ENCODE measurements around the gene MYOZ2.
"Not testable (repeated sequence)": the region's sequence is repeated elsewhere in the genome, so short reads cannot be mapped to it uniquely, and the experiment has no call there.

The MYOZ2 gene

DNA sequence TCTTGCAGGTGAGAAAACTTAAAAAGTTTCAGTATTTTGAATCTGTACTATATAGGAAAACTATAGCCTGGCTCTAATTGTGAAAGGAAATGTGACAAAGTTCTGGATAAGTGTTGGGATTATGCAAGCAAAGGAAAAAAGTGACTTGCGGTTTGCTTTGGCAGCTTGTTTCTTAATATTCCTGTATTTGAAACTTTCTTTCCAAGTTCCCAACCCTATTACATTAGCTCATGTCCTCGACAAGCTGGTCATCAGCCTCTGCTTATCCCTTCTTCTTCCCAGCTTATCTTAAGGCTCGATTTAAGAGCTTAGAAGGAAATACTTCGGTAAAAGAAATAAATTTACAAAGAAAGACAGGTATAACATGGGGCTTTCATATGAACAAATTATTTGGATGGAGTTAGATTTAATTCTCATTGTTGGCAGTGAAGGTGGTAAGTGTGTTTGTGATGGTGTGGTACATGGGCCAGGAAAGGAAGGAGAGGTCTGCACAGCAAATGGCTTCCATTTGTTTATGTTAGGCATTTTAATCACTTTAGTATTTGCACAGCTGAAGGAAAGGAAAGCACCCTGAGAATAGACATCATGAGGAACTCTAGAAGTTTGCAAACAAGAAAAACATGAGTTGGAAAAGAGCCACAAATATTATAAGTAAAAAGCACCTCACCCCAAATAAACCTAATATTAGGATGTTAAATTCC, 5.1 kb upstream of the MYOZ2 start:
- DNase-seq (ENCODE audit: low spot score): no peak
- TF ChIP-seq, protein P1, sequence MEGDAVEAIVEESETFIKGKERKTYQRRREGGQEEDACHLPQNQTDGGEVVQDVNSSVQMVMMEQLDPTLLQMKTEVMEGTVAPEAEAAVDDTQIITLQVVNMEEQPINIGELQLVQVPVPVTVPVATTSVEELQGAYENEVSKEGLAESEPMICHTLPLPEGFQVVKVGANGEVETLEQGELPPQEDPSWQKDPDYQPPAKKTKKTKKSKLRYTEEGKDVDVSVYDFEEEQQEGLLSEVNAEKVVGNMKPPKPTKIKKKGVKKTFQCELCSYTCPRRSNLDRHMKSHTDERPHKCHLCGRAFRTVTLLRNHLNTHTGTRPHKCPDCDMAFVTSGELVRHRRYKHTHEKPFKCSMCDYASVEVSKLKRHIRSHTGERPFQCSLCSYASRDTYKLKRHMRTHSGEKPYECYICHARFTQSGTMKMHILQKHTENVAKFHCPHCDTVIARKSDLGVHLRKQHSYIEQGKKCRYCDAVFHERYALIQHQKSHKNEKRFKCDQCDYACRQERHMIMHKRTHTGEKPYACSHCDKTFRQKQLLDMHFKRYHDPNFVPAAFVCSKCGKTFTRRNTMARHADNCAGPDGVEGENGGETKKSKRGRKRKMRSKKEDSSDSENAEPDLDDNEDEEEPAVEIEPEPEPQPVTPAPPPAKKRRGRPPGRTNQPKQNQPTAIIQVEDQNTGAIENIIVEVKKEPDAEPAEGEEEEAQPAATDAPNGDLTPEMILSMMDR (IDR thresholded peaks at IDR 0.05; ENCODE audit: extremely low read depth, missing control alignments): no peak

DNA sequence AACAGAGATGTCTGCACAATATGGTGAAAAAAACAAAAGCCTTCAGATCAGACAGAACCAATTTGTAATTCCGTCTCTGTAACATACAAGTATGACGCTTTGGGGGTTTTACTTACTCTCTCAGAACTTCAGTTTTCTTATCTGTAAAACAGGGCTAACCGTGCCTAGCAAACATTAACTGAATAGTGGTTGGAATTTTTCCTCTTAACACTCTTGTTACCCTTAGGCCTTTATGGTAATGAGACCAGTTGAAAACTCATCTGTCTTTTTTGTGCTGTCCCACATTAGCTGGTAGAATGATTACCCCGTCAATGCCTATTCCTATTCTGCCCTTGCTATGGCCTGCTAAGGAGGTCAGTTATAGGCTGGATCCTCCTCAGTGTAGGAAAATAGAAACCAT, 4.5 kb upstream of the MYOZ2 start:
- no peak for DNase-seq (ENCODE audit: low spot score)
- TF ChIP-seq, protein P1 (IDR thresholded peaks at IDR 0.05; ENCODE audit: extremely low read depth, missing control alignments): no peak

GRCh38 chr4:119132306-119132705, 3.3 kb upstream of the MYOZ2 start:
- no peak for DNase-seq (ENCODE audit: low spot score)
- TF ChIP-seq, protein P1 (IDR thresholded peaks at IDR 0.05; ENCODE audit: extremely low read depth, missing control alignments): no peak

DNA sequence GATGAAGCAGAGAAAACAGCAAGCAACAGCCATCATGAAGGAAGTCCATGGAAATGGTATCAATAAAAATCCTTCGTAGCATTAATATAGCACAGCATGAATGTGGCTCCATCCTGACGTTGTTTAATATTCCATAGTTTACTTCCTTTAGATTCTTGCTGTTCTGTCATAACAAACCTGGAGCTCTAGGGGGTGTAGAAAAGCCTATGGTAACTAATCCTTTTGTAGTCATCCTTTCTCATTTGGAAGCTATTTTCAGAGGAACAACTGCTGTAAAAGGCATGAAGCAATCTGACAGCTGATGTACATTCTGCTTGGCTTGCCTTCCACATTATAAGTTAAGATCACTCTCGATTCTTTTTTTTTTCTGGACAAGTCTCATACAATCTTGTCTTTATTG, 914 bp downstream of the MYOZ2 start:
- TF ChIP-seq, protein P1 (IDR thresholded peaks at IDR 0.05; ENCODE audit: extremely low read depth, missing control alignments): no peak
- no peak for DNase-seq (ENCODE audit: low spot score)

DNA sequence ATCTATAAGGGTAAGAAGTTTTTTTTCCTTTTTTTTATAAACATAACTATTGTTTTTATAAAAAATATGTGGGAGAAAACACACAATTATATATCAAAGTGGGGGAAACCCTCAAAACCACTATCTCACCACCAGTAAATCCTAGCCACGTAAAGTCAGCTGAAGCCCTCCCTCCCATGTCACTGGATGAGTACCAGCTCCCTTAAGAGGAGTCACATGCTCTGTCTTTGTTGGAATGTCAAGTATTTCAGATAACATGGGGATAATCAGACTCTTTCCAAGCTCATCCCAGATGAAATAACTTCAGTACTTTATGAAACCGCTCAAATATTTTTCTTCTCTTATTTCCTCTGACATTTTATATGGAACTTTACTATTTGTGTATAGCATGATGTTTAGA, 2.4 kb downstream of the MYOZ2 start:
- no peak for DNase-seq (ENCODE audit: low spot score)

GRCh38 chr4:119139311-119139710, 3.7 kb downstream of the MYOZ2 start:
- DNase-seq (ENCODE audit: low spot score): no peak
- TF ChIP-seq, protein P1 (IDR thresholded peaks at IDR 0.05; ENCODE audit: extremely low read depth, missing control alignments): no peak

More for the DNA sequence above, 2.4 kb downstream of the MYOZ2 start:
- TF ChIP-seq, protein P1 (IDR thresholded peaks at IDR 0.05; ENCODE audit: extremely low read depth, missing control alignments): no peak

- DNase-seq (ENCODE audit: low spot score): no peak
- TF ChIP-seq, protein P1 (IDR thresholded peaks at IDR 0.05; ENCODE audit: extremely low read depth, missing control alignments): no peak
Observed at GRCh38 chr4:119139822-119140252, 4.2 kb downstream of the MYOZ2 start.

GRCh38 chr4:119141283-119141682, 5.7 kb downstream of the MYOZ2 start:
- DNase-seq (ENCODE audit: low spot score): not testable (repeated sequence)

All from GM20000 (cell line).